Measurements from ENCODE around the gene SLC16A2. TPM values are rescaled to one million over a fixed set of nuclear protein-coding genes. Genes with fewer than 3 reads are reported as not detected.

The SLC16A2 gene
- total and polyA plus RNA-seq, 11 donors = 2.2 to 12.1 (median 7.2) TPM

- Histone ChIP-seq H3K36me3 (peaks cover 0 to 4% (median 0%) of the 10 kb centered on the region in 9 donors), H3K9me3 (no peaks in the 10 kb centered on the region), H3K27ac (peak overlapping the region in 2 of 12 donors; percentile 29 to 32), H3K27me3 (peaks cover 0 to 5% (median 0%) of the 10 kb centered on the region in 9 donors), H3K4me1 (peaks cover 0 to 15% (median 2%) of the 10 kb centered on the region in 12 donors), H3K4me3 (no peak overlapping the region)
- DNase-seq (no peak), ATAC-seq (peak in 2 of 4 donors; percentile 21 to 60)
- 16 to 28% (median 19%) methylated on average over 4 of the region's 4 CpGs for WGBS, 4 donors
- TF ChIP-seq CTCF (IDR thresholded peaks at IDR 0.05) (no peak), POLR2A (IDR thresholded peaks at IDR 0.05) (no peak)
- intact Hi-C loops (cut with DNase I) = loop anchor here in 1 of 10 donors (10.0 kb wide), 1 partner anchor 57 kb away; no protein-coding TSS in a partner anchor
These were observed 106.1 kb downstream of the SLC16A2 start for GRCh38 chrX:74527350-74527749.

GRCh38 chrX:74529311-74529710 is 108.0 kb downstream of the SLC16A2 start:
- H3K4me3 ChIP-seq = no peak overlapping the region
- H3K4me1 ChIP-seq = peaks cover 0 to 15% (median 2%) of the 10 kb centered on the region in 12 donors
- intact Hi-C loops (cut with DNase I) = loop anchor here in 1 of 10 donors (10.0 kb wide), 1 partner anchor 55 kb away; no protein-coding TSS in a partner anchor
- DNase-seq = no peak
- H3K27me3 ChIP-seq = peaks cover 0 to 5% (median 0%) of the 10 kb centered on the region in 9 donors
- 88 to 93% (median 89%) methylated on average over 6 of the region's 6 CpGs for WGBS, 4 donors
- H3K36me3 ChIP-seq = peaks cover 0 to 4% (median 0%) of the 10 kb centered on the region in 9 donors
- ATAC-seq = no peak
- TF ChIP-seq CTCF (IDR thresholded peaks at IDR 0.05) = no peak
- TF ChIP-seq POLR2A (IDR thresholded peaks at IDR 0.05) = no peak
- no peaks in the 10 kb centered on the region for H3K9me3 ChIP-seq
- no peak overlapping the region for H3K27ac ChIP-seq

GRCh38 chrX:74531081-74531480 is 109.8 kb downstream of the SLC16A2 start:
- Histone ChIP-seq H3K9me3 (no peaks in the 10 kb centered on the region), H3K36me3 (peaks cover 0 to 4% (median 0%) of the 10 kb centered on the region in 9 donors), H3K27ac (no peak overlapping the region), H3K4me1 (peaks cover 0 to 20% (median 2%) of the 10 kb centered on the region in 12 donors), H3K27me3 (peaks cover 0 to 7% (median 0%) of the 10 kb centered on the region in 9 donors), H3K4me3 (no peak overlapping the region)
- DNase-seq (no peak), ATAC-seq (no peak)
- WGBS, 4 donors = 77 to 97% (median 91%) methylated on average over 7 of the region's 7 CpGs
- intact Hi-C loops (cut with DNase I) = loop anchor here in 2 of 10 donors (5.0 to 10.0 kb wide), 2 partner anchors 104 to 106 kb away; partner anchors contain the start of gene SLC16A2 (in 1 of the 2)
- no peak for TF ChIP-seq CTCF (IDR thresholded peaks at IDR 0.05)
- no peak for TF ChIP-seq POLR2A (IDR thresholded peaks at IDR 0.05)

- TF ChIP-seq CTCF (IDR thresholded peaks at IDR 0.05) (no peak), POLR2A (IDR thresholded peaks at IDR 0.05) (no peak)
- WGBS, 4 donors = 84 to 93% (median 90%) methylated on average over 2 of the region's 2 CpGs
- DNase-seq (no peak), ATAC-seq (no peak)
- peaks cover 0 to 7% (median 0%) of the 10 kb centered on the region in 9 donors for H3K27me3 ChIP-seq
- no peak overlapping the region for H3K4me3 ChIP-seq
- intact Hi-C loops (cut with DNase I) = loop anchor here in 7 of 10 donors (1.0 to 10.0 kb wide), 6 partner anchors 107 to 242 kb away; partner anchors contain the start of gene SLC16A2 (in 3 of the 7)
- no peaks in the 10 kb centered on the region for H3K9me3 ChIP-seq
- peak overlapping the region in 2 of 12 donors; percentile 88 to 91 for H3K27ac ChIP-seq
- H3K4me1 ChIP-seq = peaks cover 0 to 14% (median 1%) of the 10 kb centered on the region in 12 donors
- H3K36me3 ChIP-seq = peaks cover 0 to 4% (median 0%) of the 10 kb centered on the region in 9 donors
These were observed 113.3 kb downstream of the SLC16A2 start for GRCh38 chrX:74534569-74535038.
